Ishikawa (cell line): ENCODE measurements around the gene TMEM198.

Experiments
- FOXM1 ChIP-seq: IDR thresholded peaks from 2 replicates; pipeline ENCODE4 v1.6.1; 2012; ENCODE audit warnings: low read depth, borderline replicate concordance
- RAD21 ChIP-seq: IDR thresholded peaks from 2 replicates; pipeline ENCODE4 v1.6.1; 2012; ENCODE audit warnings: low read depth
- TF ChIP-seq, protein P1 (sequence below): IDR thresholded peaks from 2 replicates; pipeline ENCODE4 v1.6.1; 2012

DNA sequence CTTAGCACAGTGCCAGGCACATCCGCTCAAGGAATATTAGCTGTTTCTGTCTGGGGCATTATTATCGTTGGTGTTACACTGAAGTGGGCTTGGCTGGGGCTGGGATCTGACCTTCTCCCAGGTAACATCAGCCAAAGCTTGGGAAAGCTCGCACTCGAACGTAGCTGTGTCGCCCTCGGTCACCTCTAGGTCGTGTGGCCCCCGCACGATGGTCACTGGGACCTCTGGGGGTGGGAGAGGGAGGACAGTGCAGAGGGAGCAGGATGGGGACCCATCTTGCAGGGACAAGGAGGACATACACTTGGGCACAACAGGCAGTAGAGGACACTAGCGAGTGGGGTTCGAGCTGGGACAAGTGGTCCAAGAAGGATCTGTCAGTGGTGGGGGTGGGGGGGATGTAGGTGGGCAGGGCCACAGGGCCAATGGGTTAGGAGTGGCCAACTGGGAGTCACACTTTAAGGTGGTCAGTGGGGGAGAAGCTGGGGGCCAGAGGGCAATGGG lies 9.7 kb downstream of the TMEM198 start:
- TF ChIP-seq, protein P1, sequence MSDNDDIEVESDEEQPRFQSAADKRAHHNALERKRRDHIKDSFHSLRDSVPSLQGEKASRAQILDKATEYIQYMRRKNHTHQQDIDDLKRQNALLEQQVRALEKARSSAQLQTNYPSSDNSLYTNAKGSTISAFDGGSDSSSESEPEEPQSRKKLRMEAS: no peak
- TF ChIP-seq RAD21 (no peak), FOXM1 (no peak)
